GM23338 (cell line): ENCODE measurements around the gene HNRNPAB. TPM values are rescaled to one million over a fixed set of nuclear protein-coding genes. Genes with fewer than 3 reads are reported as not detected.

Experiments used
- ATAC-seq: fragments of 200-7000 bp; cut with Tn5 transposase; 3 replicates; pipeline ENCODE4 v1.9.1; 2020
- DNase-seq: peaks from one replicate; pipeline ENCODE4 v3.0.0-alpha.2; 2015; ENCODE audit warnings: low spot score
- H2AFZ ChIP-seq: fragments of 200-600 bp; sonication (generic); 2 replicates; pipeline ENCODE4 v1.8.0; 2016; ENCODE audit warnings: antibody characterized with exemption, mild to moderate bottlenecking, moderate library complexity
- H3F3A ChIP-seq: fragments of 200-600 bp; sonication (generic); replicated peaks from 2 replicates; pipeline ENCODE4 v1.8.0; 2017; ENCODE audit warnings: antibody characterized with exemption, mixed run types, low read depth
- H3K27ac ChIP-seq: fragments of 200-600 bp; sonication (generic); 2 replicates; pipeline ENCODE4 v1.6.1; 2016; ENCODE audit warnings: low read depth
- H3K27me3 ChIP-seq: fragments of 200-600 bp; sonication (generic); 2 replicates; pipeline ENCODE4 v1.8.0; 2016; ENCODE audit warnings: mild to moderate bottlenecking, mixed run types, moderate library complexity; ENCODE audit not compliant: insufficient read depth
- H3K36me3 ChIP-seq: fragments of 200-600 bp; sonication (generic); 2 replicates; pipeline ENCODE4 v1.8.0; 2016; ENCODE audit warnings: mild to moderate bottlenecking; ENCODE audit not compliant: insufficient read depth
- H3K4me1 ChIP-seq: fragments of 200-600 bp; sonication (generic); 2 replicates; pipeline ENCODE4 v1.8.0; 2016; ENCODE audit warnings: mild to moderate bottlenecking, moderate library complexity; ENCODE audit not compliant: insufficient read depth
- H3K4me2 ChIP-seq: fragments of 200-600 bp; sonication (generic); 2 replicates; pipeline ENCODE4 v1.7.1; 2017; ENCODE audit warnings: mixed run types
- H3K4me3 ChIP-seq: fragments of 200-600 bp; sonication (generic); 2 replicates; pipeline ENCODE4 v1.6.1; 2016; ENCODE audit warnings: mixed run types
- H3K79me2 ChIP-seq: fragments of 200-600 bp; sonication (generic); replicated peaks from 2 replicates; pipeline ENCODE4 v1.8.0; 2017; ENCODE audit warnings: mild to moderate bottlenecking; ENCODE audit not compliant: insufficient read depth
- H3K9me2 ChIP-seq: fragments of 200-600 bp; sonication (generic); 2 replicates; pipeline ENCODE4 v1.8.0; 2017; ENCODE audit not compliant: insufficient read depth
- H4K20me1 ChIP-seq: fragments of 200-600 bp; sonication (generic); replicated peaks from 2 replicates; pipeline ENCODE4 v1.8.0; 2017; ENCODE audit warnings: mild to moderate bottlenecking; ENCODE audit not compliant: insufficient read depth
- H3K27ac Mint-ChIP-seq: 2 replicates; pipeline ENCODE4 v1.8.0; 2020; ENCODE audit warnings: inconsistent platforms, mild to moderate bottlenecking, moderate library complexity, mixed read lengths
- H3K27me3 Mint-ChIP-seq: 3 replicates; pipeline ENCODE4 v1.8.0; 2022; ENCODE audit warnings: low read depth, mild to moderate bottlenecking, moderate library complexity, mixed read lengths, inconsistent platforms; ENCODE audit not compliant: insufficient read depth, poor library complexity
- H3K36me3 Mint-ChIP-seq: 3 replicates; pipeline ENCODE4 v1.8.0; 2021; ENCODE audit warnings: low read depth, mild to moderate bottlenecking, inconsistent platforms, moderate library complexity, mixed read lengths
- H3K4me1 Mint-ChIP-seq: 3 replicates; pipeline ENCODE4 v1.8.0; 2020; ENCODE audit warnings: mild to moderate bottlenecking, inconsistent platforms, mixed read lengths
- H3K4me3 Mint-ChIP-seq: 3 replicates; pipeline ENCODE4 v1.8.0; 2021; ENCODE audit warnings: moderate library complexity, mild to moderate bottlenecking, inconsistent platforms, mixed read lengths
- H3K9me3 Mint-ChIP-seq: 3 replicates; pipeline ENCODE4 v1.8.0; 2020; ENCODE audit warnings: moderate library complexity, mild to moderate bottlenecking, inconsistent platforms, mixed read lengths
- CREB1 ChIP-seq: fragments of 250-450 bp; sonication (Bioruptor Pico); IDR thresholded peaks from 2 replicates; pipeline ENCODE4 v1.5.0; 2020; ENCODE audit warnings: low read depth, mild to moderate bottlenecking, moderate library complexity
- CTCF ChIP-seq, 2 experiments: fragments of 200-600 bp in 1 of 2; sonication (generic) in 1 of 2; conservative IDR thresholded peaks; 2 replicates each; pipeline versions ENCODE4 v1.5.1 to v1.6.1; 2016 to 2017; ENCODE audit warnings: antibody characterized with exemption in 2 of 2, low read depth in 2 of 2, mild to moderate bottlenecking in 2 of 2, moderate library complexity in 1 of 2
- ETS1 ChIP-seq: IDR thresholded peaks from 2 replicates; pipeline ENCODE4 v1.6.1; 2016; ENCODE audit warnings: antibody characterized with exemption
- EZH2phosphoT487 ChIP-seq: fragments of 200-600 bp; sonication (generic); IDR thresholded peaks from one replicate; pipeline ENCODE4 v1.8.1; 2018; ENCODE audit warnings: antibody characterized with exemption; ENCODE audit not compliant: unreplicated experiment
- JUNB ChIP-seq: IDR thresholded peaks from one replicate; pipeline ENCODE4 v1.6.1; 2016; ENCODE audit warnings: antibody characterized with exemption; ENCODE audit not compliant: unreplicated experiment
- POLR2AphosphoS5 ChIP-seq: IDR thresholded peaks from 2 replicates; pipeline ENCODE4 v1.6.1; 2016; ENCODE audit warnings: antibody characterized with exemption, low read depth
- REST ChIP-seq: IDR thresholded peaks from one replicate; pipeline ENCODE4 v1.6.1; 2018; ENCODE audit warnings: antibody characterized with exemption; ENCODE audit not compliant: unreplicated experiment
- STAT1 ChIP-seq: IDR thresholded peaks from one replicate; pipeline ENCODE4 v1.6.1; 2016; ENCODE audit warnings: antibody characterized with exemption; ENCODE audit not compliant: unreplicated experiment
- ZNF114 ChIP-seq: fragments of 250-450 bp; sonication (Bioruptor Pico); IDR thresholded peaks from 2 replicates; pipeline ENCODE4 v1.5.0; 2020; ENCODE audit warnings: mild to moderate bottlenecking, moderate library complexity
- ZNF331 ChIP-seq: fragments of 250-450 bp; sonication (Bioruptor Pico); IDR thresholded peaks from 2 replicates; pipeline ENCODE4 v1.5.0; 2020; ENCODE audit warnings: low read depth, mild to moderate bottlenecking, moderate library complexity
- polyA plus RNA-seq: library from polyadenylated mRNA; unstranded; fragments of >200 nt; fragmentation: Nextera tagmentation; extraction: Ambion mirVana; gene quantifications from 2 replicates; pipeline ENCODE4 v1.2.1, GENCODE V29; 2016
- total RNA-seq: library from RNA; depleted of rRNA; stranded (reverse); fragments of >200 nt; shearing (Covaris generic); gene quantifications from 2 replicates; pipeline ENCODE4 v1.2.3, GENCODE V29; 2014
- TF ChIP-seq, protein P1 (sequence below): fragments of 250-450 bp; sonication (Bioruptor Pico); IDR thresholded peaks from 2 replicates; pipeline ENCODE4 v1.5.0; 2020; ENCODE audit warnings: mild to moderate bottlenecking, moderate library complexity

The HNRNPAB gene
- total and polyA plus RNA-seq, 2 experiments from 2014 or later: 304 to 579 TPM

DNA sequence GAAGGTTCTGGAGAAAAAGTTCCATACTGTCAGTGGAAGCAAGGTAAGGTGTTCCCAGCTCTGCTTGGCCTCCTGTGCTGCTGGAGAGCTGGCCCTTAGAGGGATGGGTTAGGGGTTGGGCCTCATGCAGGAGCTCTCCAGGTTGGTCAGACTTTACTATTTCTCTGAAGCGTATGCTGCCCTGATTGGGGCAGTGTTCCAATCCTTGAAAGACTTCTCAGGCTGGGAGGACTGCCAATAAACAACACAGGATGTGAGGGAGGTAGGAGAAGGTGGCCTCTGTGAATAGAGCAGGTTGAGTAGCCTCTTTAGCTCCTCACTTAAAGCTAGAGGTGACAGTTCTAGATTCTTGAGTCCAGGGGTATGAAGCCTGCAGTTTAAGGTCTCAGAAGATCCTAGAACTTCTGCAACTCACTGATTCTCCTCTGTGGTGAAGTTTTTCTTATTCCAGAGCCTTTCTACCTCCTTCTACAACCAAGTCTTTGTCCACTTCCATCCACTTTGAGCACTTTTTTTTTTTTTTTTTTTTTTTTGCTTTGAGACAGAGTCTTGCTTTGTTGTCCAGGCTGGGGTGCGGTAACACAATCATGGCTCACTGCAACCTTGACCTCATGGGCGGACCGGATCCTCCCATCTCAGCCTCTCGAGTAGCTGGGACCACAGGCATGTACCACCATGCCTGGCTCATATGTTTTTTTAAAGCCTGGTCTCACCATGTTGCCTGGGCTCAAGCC lies 3.0 kb downstream of the HNRNPAB start:
- peaks cover 64% of the 10 kb centered on the region for H4K20me1 ChIP-seq
- no peak for TF ChIP-seq ETS1
- no peak for TF ChIP-seq ZNF331 (CRISPR knock-in tag)
- TF ChIP-seq EZH2phosphoT487: no peak
- no peak for TF ChIP-seq ZNF114 (CRISPR knock-in tag)
- TF ChIP-seq POLR2AphosphoS5: no peak
- no peak for TF ChIP-seq CTCF (conservative IDR thresholded peaks at IDR 0.05; ENCODE audit: low read depth in 2 of 2)
- no peak for TF ChIP-seq CREB1 (CRISPR knock-in tag)
- TF ChIP-seq REST: no peak
- no peak for TF ChIP-seq STAT1
- TF ChIP-seq, protein P1, sequence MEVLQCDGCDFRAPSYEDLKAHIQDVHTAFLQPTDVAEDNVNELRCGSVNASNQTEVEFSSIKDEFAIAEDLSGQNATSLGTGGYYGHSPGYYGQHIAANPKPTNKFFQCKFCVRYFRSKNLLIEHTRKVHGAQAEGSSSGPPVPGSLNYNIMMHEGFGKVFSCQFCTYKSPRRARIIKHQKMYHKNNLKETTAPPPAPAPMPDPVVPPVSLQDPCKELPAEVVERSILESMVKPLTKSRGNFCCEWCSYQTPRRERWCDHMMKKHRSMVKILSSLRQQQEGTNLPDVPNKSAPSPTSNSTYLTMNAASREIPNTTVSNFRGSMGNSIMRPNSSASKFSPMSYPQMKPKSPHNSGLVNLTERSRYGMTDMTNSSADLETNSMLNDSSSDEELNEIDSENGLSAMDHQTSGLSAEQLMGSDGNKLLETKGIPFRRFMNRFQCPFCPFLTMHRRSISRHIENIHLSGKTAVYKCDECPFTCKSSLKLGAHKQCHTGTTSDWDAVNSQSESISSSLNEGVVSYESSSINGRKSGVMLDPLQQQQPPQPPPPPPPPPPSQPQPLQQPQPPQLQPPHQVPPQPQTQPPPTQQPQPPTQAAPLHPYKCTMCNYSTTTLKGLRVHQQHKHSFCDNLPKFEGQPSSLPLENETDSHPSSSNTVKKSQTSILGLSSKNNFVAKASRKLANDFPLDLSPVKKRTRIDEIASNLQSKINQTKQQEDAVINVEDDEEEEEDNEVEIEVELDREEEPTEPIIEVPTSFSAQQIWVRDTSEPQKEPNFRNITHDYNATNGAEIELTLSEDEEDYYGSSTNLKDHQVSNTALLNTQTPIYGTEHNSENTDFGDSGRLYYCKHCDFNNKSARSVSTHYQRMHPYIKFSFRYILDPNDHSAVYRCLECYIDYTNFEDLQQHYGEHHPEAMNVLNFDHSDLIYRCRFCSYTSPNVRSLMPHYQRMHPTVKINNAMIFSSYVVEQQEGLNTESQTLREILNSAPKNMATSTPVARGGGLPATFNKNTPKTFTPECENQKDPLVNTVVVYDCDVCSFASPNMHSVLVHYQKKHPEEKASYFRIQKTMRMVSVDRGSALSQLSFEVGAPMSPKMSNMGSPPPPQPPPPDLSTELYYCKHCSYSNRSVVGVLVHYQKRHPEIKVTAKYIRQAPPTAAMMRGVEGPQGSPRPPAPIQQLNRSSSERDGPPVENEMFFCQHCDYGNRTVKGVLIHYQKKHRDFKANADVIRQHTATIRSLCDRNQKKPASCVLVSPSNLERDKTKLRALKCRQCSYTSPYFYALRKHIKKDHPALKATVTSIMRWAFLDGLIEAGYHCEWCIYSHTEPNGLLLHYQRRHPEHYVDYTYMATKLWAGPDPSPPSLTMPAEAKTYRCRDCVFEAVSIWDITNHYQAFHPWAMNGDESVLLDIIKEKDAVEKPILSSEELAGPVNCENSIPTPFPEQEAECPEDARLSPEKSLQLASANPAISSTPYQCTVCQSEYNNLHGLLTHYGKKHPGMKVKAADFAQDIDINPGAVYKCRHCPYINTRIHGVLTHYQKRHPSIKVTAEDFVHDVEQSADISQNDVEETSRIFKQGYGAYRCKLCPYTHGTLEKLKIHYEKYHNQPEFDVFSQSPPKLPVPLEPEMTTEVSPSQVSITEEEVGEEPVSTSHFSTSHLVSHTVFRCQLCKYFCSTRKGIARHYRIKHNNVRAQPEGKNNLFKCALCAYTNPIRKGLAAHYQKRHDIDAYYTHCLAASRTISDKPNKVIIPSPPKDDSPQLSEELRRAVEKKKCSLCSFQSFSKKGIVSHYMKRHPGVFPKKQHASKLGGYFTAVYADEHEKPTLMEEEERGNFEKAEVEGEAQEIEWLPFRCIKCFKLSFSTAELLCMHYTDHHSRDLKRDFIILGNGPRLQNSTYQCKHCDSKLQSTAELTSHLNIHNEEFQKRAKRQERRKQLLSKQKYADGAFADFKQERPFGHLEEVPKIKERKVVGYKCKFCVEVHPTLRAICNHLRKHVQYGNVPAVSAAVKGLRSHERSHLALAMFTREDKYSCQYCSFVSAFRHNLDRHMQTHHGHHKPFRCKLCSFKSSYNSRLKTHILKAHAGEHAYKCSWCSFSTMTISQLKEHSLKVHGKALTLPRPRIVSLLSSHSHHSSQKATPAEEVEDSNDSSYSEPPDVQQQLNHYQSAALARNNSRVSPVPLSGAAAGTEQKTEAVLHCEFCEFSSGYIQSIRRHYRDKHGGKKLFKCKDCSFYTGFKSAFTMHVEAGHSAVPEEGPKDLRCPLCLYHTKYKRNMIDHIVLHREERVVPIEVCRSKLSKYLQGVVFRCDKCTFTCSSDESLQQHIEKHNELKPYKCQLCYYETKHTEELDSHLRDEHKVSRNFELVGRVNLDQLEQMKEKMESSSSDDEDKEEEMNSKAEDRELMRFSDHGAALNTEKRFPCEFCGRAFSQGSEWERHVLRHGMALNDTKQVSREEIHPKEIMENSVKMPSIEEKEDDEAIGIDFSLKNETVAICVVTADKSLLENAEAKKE (CRISPR knock-in tag): no peak
- TF ChIP-seq JUNB: no peak

More for the DNA sequence above, 3.0 kb downstream of the HNRNPAB start:
- Mint-ChIP-seq H3K4me1 (peaks cover 38% of the 10 kb centered on the region), H3K27me3 (peaks cover 43% of the 10 kb centered on the region), H3K4me3 (peak overlapping the region; percentile 90), H3K27ac (no peak overlapping the region), H3K9me3 (peaks cover 8% of the 10 kb centered on the region), H3K36me3 (peaks cover 75% of the 10 kb centered on the region)
- Histone ChIP-seq H3F3A (peaks cover 70% of the 10 kb centered on the region), H3K9me2 (no peaks in the 10 kb centered on the region), H3K27me3 (no peaks in the 10 kb centered on the region), H3K4me3 (peak overlapping the region; percentile 100), H3K79me2 (peaks cover 56% of the 10 kb centered on the region), H3K27ac (peak overlapping the region; percentile 84; the same call in 1 of the 2 replicates), H3K4me1 (peaks cover 23% of the 10 kb centered on the region), H3K4me2 (peak overlapping the region; percentile 99), H3K36me3 (peaks cover 59% of the 10 kb centered on the region), H2AFZ (no peak overlapping the region)
- DNase-seq (no peak), ATAC-seq (no peak)
